Gastrocnemius medialis (tissue), 4 donors: ENCODE measurements around the gene NFX1. TPM values are rescaled to one million over a fixed set of nuclear protein-coding genes. Genes with fewer than 3 reads are reported as not detected.

Experiments used
- ATAC-seq, 2 donors: fragments of 150-250 bp; one replicate each; pipeline ENCODE4 v1.9.1; 2016
- DNase-seq, 2 donors: peaks; one replicate each; pipeline ENCODE4 v3.0.0-alpha.2; 2019
- H3K27ac ChIP-seq, 4 donors: fragments of 200-600 bp; sonication (generic); 1 replicate in 1 of 4; 2 replicates in 3 of 4; pipeline ENCODE4 v1.5.1; 2016 to 2018; ENCODE audit warnings: mild to moderate bottlenecking in 2 of 4, moderate library complexity in 1 of 4
- H3K27me3 ChIP-seq, 3 donors: fragments of 200-600 bp; sonication (generic) in 2 of 3; 1 replicate in 1 of 3; 2 replicates in 2 of 3; pipeline versions ENCODE4 v1.5.1 to v1.6.0; 2016 to 2019; ENCODE audit warnings: mild to moderate bottlenecking in 1 of 3, moderate library complexity in 1 of 3
- H3K36me3 ChIP-seq, 2 donors: fragments of 200-600 bp; sonication (generic) in 1 of 2; one replicate each; pipeline ENCODE4 v1.5.1; 2017 to 2018
- H3K4me1 ChIP-seq, 2 donors: fragments of 200-600 bp; sonication (generic) in 1 of 2; one replicate each; pipeline ENCODE4 v1.5.1; 2016 to 2017; ENCODE audit warnings: mild to moderate bottlenecking in 2 of 2
- H3K4me3 ChIP-seq, 4 donors: fragments of 200-600 bp; sonication (generic) in 3 of 4; 1 replicate in 1 of 4; 2 replicates in 3 of 4; pipeline ENCODE4 v1.5.1; 2016 to 2019; ENCODE audit warnings: mild to moderate bottlenecking in 2 of 4
- H3K9me3 ChIP-seq, 3 donors: fragments of 200-600 bp; sonication (generic) in 2 of 3; 1 replicate in 1 of 3; 2 replicates in 2 of 3; pipeline ENCODE4 v1.5.1; 2016 to 2019
- POLR2A ChIP-seq, 2 donors: fragments of 450-650 bp; IDR thresholded peaks; one replicate each; pipeline ENCODE4 v1.6.1; 2017; ENCODE audit warnings: antibody characterized with exemption in 2 of 2, mild to moderate bottlenecking in 2 of 2, moderate library complexity in 2 of 2
- in situ Hi-C, 4 donors: fragments of 200-750 bp; cut with MboI; loops; one replicate each; pipeline versions ENCODE4 v1.15.0 to v1.8.0; 2017; ENCODE audit warnings: low sequenced_read_pairs in 4 of 4
- intact Hi-C: fragments of 100-400 bp; cut with DNase I; formaldehyde crosslinking; loops from one replicate; pipeline ENCODE4 v1.15.1; 2023; ENCODE audit warnings: low total_unique reads
- total RNA-seq, 4 donors: library from RNA; depleted of rRNA; stranded (reverse); fragments of >200 nt; gene quantifications; one replicate each; pipeline versions ENCODE4 v1.1.0 to v1.2.3, GENCODE V29; 2016
- TF ChIP-seq, protein P1 (sequence below), 5 experiments: fragments of 450-650 bp in 3 of 5; fragments of 200-600 bp in 2 of 5; sonication (generic) in 2 of 5; IDR thresholded peaks in 4 of 5; conservative IDR thresholded peaks in 1 of 5; 1 replicate in 4 of 5; 2 replicates in 1 of 5; pipeline ENCODE4 v1.5.1; 2016 to 2019; ENCODE audit warnings: antibody characterized with exemption in 5 of 5, mild to moderate bottlenecking in 3 of 5, moderate library complexity in 3 of 5

The NFX1 gene
- total RNA-seq, 4 donors from 2014 or later: 29.8 to 52.0 (median 40.6) TPM

- TF ChIP-seq POLR2A (IDR thresholded peaks at IDR 0.05): no peak
- TF ChIP-seq, protein P1, sequence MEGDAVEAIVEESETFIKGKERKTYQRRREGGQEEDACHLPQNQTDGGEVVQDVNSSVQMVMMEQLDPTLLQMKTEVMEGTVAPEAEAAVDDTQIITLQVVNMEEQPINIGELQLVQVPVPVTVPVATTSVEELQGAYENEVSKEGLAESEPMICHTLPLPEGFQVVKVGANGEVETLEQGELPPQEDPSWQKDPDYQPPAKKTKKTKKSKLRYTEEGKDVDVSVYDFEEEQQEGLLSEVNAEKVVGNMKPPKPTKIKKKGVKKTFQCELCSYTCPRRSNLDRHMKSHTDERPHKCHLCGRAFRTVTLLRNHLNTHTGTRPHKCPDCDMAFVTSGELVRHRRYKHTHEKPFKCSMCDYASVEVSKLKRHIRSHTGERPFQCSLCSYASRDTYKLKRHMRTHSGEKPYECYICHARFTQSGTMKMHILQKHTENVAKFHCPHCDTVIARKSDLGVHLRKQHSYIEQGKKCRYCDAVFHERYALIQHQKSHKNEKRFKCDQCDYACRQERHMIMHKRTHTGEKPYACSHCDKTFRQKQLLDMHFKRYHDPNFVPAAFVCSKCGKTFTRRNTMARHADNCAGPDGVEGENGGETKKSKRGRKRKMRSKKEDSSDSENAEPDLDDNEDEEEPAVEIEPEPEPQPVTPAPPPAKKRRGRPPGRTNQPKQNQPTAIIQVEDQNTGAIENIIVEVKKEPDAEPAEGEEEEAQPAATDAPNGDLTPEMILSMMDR (IDR thresholded peaks at IDR 0.05 in 4 of 5, conservative IDR thresholded peaks at IDR 0.05 in 1 of 5): no peak
- in situ Hi-C loops: no loop called here
- no peaks in the 10 kb centered on the region for H3K9me3 ChIP-seq
- no peak overlapping the region for H3K4me3 ChIP-seq
- intact Hi-C loops: no loop called here
- no peak overlapping the region for H3K27ac ChIP-seq
- H3K36me3 ChIP-seq: peaks cover 0 to 10% of the 10 kb centered on the region in 2 donors
- peaks cover 0 to 1% of the 10 kb centered on the region in 2 donors for H3K4me1 ChIP-seq
- DNase-seq (no peak), ATAC-seq (no peak)
- H3K27me3 ChIP-seq: no peaks in the 10 kb centered on the region
Observed at GRCh38 chr9:33245341-33245740, 45.0 kb upstream of the NFX1 start.

DNA sequence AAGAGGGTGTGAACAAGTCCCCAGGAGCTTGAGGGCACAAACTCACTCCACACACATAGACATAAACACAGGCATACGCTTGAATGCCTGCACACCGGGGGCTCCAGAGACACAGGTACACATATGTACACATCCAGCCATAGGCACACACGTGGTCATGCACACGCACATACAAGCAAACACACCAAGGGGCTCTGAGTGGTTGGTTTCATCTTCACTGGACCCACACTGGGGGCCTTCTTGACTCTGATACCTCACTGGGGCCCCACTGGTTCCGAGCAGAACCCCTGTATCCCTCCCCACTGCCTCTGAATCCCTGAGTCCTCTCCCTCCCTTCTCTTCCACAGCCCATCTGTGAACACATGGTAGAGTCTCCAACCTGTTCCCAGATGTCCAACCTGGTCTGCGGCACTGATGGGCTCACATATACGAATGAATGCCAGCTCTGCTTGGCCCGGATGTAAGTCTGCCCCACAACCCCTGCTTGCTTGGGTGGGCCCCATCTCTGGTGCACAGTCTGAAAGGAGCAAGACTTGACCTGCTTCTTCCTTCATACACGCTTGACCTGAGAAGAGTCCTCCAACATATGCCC is 44.0 kb upstream of the NFX1 start:
- Histone ChIP-seq H3K27ac (no peak overlapping the region), H3K4me3 (no peak overlapping the region), H3K9me3 (no peaks in the 10 kb centered on the region), H3K36me3 (peaks cover 0 to 13% of the 10 kb centered on the region in 2 donors), H3K4me1 (no peaks in the 10 kb centered on the region), H3K27me3 (no peaks in the 10 kb centered on the region)
- intact Hi-C loops (no loop called here), in situ Hi-C loops (no loop called here)
- DNase-seq (no peak), ATAC-seq (no peak)
- TF ChIP-seq, protein P1 (IDR thresholded peaks at IDR 0.05 in 4 of 5, conservative IDR thresholded peaks at IDR 0.05 in 1 of 5): no peak
- no peak for TF ChIP-seq POLR2A (IDR thresholded peaks at IDR 0.05)

DNA sequence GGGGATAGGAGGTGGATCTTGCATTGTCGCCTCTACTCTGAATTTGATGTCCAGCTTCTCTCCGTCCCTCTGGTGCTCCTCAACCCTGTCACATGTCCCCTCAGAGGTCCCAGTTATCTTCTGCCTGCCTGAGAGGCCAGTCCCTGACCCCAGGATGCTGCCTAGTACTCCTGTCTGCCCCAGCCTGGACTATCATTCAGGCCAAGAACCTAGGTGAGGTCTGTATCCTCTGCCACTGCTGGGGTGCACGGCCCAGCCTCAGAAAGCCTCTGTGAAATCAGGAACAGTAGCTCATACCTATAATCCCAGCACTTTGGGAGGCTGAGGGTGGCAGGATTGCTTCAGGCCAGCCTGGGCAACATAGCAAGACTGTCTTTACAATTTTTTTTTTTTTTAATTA is 41.7 kb upstream of the NFX1 start:
- Histone ChIP-seq H3K27ac (no peak overlapping the region), H3K36me3 (peaks cover 0 to 28% of the 10 kb centered on the region in 2 donors), H3K4me1 (no peaks in the 10 kb centered on the region), H3K27me3 (no peaks in the 10 kb centered on the region), H3K4me3 (no peak overlapping the region), H3K9me3 (no peaks in the 10 kb centered on the region)
- intact Hi-C loops: no loop called here
- in situ Hi-C loops: no loop called here
- no peak for TF ChIP-seq POLR2A (IDR thresholded peaks at IDR 0.05)
- TF ChIP-seq, protein P1 (IDR thresholded peaks at IDR 0.05 in 4 of 5, conservative IDR thresholded peaks at IDR 0.05 in 1 of 5): no peak
- ATAC-seq (no peak), DNase-seq (no peak)

DNA sequence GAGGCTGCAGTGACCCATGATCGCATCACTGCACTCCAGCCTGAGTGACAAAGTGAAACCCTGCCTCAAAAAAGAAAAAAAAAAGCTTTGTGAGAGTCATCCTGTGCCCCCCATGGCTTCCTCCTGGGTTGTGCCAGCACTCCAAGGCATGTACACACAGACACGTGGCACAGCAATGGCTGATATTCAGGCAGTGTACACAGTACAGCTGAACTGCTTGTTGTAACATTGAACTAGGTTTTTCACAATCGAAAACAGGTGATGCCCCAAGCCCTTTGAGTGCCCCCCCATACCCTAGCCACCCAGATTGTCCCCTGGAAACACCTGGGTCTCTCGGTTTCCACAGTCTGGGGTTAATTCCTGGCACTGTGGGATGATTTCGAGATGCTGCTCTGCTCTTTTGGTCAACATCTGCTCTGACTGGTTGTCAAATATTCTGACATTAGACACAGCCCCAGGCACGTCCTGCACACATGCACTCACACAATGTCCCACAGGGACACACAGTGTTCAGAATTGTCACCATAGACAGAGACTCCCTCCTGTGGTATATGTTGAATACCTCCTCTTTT is 41.1 kb upstream of the NFX1 start:
- Histone ChIP-seq H3K9me3 (no peaks in the 10 kb centered on the region), H3K36me3 (peaks cover 0 to 34% of the 10 kb centered on the region in 2 donors), H3K4me1 (no peaks in the 10 kb centered on the region), H3K27ac (no peak overlapping the region), H3K27me3 (no peaks in the 10 kb centered on the region), H3K4me3 (no peak overlapping the region)
- DNase-seq (no peak), ATAC-seq (no peak)
- intact Hi-C loops (no loop called here), in situ Hi-C loops (no loop called here)
- TF ChIP-seq POLR2A (IDR thresholded peaks at IDR 0.05): no peak
- TF ChIP-seq, protein P1 (IDR thresholded peaks at IDR 0.05 in 4 of 5, conservative IDR thresholded peaks at IDR 0.05 in 1 of 5): no peak
